Measurements from ENCODE around the gene GNA12.

- TF ChIP-seq EZH2 (optimal IDR thresholded peaks at IDR 0.05; ENCODE audit: low read depth, low read length) (no peak), EZH2phosphoT487 (IDR thresholded peaks at IDR 0.05; ENCODE audit: low read length) (no peak)
- TF ChIP-seq, protein P1, sequence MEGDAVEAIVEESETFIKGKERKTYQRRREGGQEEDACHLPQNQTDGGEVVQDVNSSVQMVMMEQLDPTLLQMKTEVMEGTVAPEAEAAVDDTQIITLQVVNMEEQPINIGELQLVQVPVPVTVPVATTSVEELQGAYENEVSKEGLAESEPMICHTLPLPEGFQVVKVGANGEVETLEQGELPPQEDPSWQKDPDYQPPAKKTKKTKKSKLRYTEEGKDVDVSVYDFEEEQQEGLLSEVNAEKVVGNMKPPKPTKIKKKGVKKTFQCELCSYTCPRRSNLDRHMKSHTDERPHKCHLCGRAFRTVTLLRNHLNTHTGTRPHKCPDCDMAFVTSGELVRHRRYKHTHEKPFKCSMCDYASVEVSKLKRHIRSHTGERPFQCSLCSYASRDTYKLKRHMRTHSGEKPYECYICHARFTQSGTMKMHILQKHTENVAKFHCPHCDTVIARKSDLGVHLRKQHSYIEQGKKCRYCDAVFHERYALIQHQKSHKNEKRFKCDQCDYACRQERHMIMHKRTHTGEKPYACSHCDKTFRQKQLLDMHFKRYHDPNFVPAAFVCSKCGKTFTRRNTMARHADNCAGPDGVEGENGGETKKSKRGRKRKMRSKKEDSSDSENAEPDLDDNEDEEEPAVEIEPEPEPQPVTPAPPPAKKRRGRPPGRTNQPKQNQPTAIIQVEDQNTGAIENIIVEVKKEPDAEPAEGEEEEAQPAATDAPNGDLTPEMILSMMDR (IDR thresholded peaks at IDR 0.05; ENCODE audit: low read length) = no peak
These were observed 42.0 kb downstream of the GNA12 start for GRCh38 chr7:2802101-2802500.

Measured in MM.1S (cell line).